GM18909 (cell line): ENCODE results near the gene BATF3.
"Not testable (repeated sequence)": the region's sequence is repeated elsewhere in the genome, so short reads cannot be mapped to it uniquely, and the experiment has no call there.

Experiments used
- ATAC-seq: cut with Tn5 transposase; IDR thresholded peaks from one replicate; pipeline ENCODE4 v1.9.1; 2021; ENCODE audit warnings: mild to moderate bottlenecking; ENCODE audit not compliant: unreplicated experiment, poor library complexity

Gene BATF3

DNA sequence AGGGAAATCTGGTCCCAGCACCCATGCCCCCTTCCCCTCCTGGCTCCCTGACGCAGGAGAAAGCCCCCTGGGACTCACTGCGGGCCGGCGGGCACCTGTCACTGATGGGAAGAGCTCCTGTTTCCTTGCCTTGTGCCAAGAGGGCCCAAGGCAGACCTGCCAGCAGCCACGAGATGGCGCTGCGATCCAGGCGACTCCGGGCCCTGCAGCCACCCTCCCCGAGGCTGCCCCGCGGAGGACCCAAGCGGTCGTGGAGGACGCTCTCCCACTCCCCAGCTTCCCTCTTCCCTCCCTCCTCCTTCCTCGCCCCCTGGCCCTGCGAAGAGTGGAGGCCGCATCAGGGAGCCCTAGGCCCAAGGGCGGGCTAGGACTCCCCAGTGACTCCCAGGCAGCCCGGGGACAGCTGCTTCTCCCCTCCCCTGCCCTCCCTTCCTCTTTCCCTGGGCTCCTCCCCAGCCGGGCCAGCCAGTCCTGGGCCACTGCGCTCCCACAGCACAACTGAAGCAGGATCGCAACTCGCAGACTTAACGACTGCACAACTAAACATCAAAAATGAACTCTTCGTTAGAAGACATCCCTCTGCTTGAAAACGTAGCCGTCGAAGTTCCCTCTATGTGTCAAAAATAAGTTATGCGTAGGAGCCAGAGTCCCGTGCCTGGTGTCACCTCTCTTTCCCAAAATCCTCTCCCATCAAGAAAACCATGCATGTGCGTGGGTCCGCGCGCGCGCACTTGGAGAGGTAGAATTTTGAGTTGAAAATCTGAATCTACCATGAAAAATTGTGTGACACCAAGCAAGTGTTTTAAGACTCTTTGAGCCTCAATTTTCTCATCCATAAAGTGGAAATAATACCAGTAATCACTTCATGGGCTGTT lies 34.2 kb downstream of the BATF3 start:
- ATAC-seq, result peak; percentile 95

GRCh38 chr1:212664409-212665199 lies 35.0 kb downstream of the BATF3 start:
- ATAC-seq, result no peak

- ATAC-seq, result not testable (repeated sequence)
These were observed 41.4 kb downstream of the BATF3 start for GRCh38 chr1:212658250-212658649.

- no peak for ATAC-seq
These were observed 42.9 kb downstream of the BATF3 start for GRCh38 chr1:212656730-212657129.

DNA sequence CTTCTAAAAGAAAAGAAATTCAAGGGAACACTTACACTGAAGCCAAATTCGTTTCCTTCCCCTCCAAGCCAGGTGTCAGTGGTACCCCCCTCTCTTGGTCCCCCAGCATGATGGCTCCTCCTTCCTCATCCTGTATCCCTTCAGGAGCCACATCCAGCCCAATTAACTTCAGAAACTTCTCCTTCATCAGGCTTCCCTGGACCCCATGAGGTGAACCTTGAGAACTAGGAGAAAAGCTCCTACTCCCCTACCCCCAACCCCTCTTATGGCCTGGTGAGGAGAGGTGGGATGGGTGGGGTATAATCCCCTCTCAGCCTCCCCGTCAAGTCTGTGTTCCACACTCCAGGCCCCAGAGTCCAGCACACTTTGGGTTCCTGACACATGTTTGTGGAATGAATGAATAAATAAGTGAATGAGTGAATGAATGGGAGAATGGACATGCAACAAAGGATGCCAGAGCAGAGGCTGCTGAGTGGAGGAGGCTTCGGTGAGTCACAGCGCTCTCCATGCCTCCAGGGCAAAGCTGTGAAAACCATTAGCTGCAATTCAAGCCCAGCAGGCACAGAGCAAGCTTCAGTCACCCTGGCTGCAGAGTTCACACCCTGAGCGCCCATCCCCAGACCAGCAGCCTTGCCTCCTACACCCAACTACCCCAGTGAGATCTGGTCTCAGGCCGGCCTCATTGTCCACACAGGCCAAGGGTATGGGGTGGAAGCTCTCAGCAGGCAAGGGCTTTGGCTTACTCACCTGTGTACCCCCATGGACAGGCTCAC lies 43.8 kb downstream of the BATF3 start:
- ATAC-seq, result no peak

DNA sequence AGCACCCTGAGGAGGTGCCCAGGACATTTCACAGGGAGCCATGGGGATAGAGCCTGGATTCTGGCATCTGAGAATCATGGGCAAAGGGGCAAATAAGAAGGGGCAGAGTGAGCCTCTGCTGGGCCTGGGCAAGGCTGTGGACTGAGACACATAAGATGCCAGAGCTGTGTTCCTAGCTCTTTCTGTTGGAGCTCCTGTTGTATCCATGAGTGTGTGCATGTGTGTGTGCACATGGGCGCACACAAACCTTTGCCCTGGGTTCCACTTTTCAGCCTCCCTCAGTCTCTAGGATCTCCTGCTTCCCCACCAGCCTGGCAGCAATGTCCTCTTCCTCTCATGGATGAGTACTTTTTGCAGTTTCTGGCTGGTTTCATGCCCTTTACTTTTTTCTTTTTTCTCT lies 47.0 kb downstream of the BATF3 start:
- no peak for ATAC-seq

DNA sequence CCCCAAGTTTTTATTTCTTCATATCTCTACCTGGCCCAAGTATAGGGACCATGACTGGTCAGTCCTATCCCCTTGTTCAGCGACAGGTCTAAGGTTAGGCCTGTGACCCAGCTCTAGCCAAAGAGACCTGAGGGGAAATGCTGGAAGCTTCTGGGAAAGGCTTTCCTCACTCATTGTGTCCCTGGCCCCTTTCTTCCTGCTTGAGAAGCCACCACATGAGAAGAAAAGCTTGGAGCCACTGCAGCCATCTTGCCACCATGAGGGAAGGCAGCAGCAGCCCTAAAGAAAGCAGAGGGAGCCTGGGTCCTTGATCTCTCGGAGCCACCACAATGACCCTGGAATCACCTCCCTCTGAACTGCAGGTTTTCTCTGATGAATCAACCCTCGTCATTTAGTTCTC lies 47.7 kb downstream of the BATF3 start:
- no peak for ATAC-seq

DNA sequence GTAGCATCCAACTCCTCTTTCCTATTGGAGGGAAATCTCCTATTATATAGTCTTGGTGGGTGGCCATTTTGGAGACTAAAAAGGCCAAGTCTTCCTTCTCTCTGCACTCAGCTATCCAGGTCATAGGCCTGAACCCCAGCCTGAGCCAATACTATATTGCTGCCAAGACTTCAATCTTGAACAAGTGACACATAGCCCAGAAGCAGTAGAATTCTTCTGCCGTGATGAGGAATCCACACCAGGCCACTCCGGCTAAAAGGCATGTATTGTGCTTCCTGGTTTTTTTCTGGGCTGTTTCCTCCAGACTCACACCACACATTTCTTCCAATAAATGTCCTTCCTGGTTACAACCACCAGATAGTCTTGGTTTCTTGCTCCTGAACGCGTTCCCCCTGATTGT lies 48.1 kb downstream of the BATF3 start:
- ATAC-seq, result no peak

GRCh38 chr1:212650228-212650627 lies 49.4 kb downstream of the BATF3 start:
- ATAC-seq, result no peak

GRCh38 chr1:212649020-212649419 lies 50.6 kb downstream of the BATF3 start:
- no peak for ATAC-seq

GRCh38 chr1:212648431-212648830 lies 51.2 kb downstream of the BATF3 start:
- no peak for ATAC-seq

DNA sequence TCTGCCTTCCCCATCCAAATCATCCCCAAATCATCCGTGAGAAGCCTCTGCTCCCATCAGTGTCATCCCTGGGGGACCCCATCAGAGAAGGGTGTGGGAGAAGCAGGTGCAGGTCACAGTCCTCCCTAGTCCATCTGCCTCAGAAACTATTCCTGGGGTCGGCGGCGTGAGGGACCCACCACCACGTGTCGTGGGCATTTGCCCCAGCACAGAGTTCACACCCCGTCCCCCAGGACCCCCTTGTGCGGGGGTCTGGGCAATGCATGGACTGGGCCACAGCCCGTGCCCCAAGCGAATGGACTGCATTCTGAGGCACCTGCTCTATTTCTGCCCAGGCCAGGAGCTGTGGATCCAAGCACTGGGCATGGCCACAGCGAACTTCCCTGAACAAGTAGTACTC lies 52.6 kb downstream of the BATF3 start:
- no peak for ATAC-seq

DNA sequence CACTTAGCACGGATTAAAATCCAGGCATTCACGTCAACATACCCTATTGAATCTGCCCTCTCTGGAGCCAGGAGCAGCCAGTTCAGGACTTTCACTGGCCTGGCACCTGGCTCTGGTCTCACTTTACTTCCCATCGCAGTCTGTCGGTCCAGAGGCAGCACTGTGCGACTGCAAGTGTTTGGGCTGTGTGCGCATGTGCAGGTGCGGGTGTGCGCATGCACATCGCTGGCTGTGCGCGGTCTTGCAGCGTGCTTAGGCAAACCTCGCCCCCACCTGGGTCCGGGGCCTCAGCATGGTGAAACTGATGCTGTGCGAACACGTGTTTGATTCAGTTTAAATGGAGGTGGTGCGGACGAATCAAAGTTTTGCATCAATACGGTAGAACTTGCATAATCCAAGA lies 53.1 kb downstream of the BATF3 start:
- ATAC-seq, result no peak

GRCh38 chr1:212645546-212646543 lies 53.8 kb downstream of the BATF3 start:
- no peak for ATAC-seq

DNA sequence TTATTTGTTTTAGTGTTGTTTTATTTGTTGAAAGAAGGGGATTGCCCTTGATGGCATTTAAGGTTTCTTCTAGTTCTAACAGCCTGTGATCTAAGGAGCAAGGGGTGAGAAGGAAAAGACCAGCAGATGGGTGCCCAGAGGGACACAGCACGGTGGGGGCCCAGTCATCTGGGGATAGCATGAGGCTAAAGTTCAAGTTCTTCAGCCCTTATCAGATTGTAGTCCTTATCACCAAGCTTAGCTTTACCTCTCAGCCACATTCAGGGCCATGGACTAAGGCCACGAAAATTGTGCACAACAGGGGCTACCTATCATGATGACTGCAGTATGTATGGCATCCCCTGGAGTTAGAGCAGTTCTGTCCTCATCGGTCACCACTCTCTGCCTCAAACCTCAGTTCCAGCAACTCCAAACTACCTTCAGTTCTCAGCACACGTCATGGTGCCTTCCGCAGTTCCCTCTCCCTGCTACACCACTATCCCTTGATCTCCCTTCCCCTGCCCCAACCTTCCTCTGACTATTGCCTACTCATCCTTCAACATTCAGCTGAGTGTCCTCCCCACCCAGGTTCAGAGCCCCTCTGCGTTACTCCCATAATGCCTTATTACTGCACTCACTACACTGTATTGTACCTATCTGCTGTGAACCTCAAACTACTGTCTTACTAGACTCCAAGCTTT lies 54.6 kb downstream of the BATF3 start:
- ATAC-seq, result no peak

DNA sequence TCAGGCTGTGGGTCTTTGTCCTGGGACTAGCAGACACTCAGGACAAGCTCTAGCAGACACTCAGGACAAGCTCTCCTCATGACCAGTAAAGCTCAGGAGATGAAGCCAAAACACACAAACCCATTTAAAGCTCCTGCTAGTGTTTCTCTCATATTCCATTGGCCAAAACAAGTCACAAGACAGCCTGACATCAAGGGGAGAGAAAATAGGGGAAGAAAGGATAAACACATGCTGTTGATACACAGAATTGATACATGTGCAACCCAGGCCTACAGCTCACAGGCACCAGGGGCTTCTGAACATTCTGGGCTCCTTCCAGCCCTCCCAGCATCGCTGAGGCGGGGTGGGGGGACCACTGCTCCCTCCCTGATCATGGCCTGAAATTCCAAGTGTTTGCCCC lies 55.8 kb downstream of the BATF3 start:
- no peak for ATAC-seq

GRCh38 chr1:212641956-212642355 lies 57.7 kb downstream of the BATF3 start:
- ATAC-seq, result no peak

GRCh38 chr1:212640223-212640878 lies 59.3 kb downstream of the BATF3 start:
- no peak for ATAC-seq

GRCh38 chr1:212639524-212639923 lies 60.1 kb downstream of the BATF3 start:
- not testable (repeated sequence) for ATAC-seq
